ENCODE data around the gene REPS2.
"Not testable (repeated sequence)": the region's sequence is repeated elsewhere in the genome, so short reads cannot be mapped to it uniquely, and the experiment has no call there.

REPS2 gene

DNA sequence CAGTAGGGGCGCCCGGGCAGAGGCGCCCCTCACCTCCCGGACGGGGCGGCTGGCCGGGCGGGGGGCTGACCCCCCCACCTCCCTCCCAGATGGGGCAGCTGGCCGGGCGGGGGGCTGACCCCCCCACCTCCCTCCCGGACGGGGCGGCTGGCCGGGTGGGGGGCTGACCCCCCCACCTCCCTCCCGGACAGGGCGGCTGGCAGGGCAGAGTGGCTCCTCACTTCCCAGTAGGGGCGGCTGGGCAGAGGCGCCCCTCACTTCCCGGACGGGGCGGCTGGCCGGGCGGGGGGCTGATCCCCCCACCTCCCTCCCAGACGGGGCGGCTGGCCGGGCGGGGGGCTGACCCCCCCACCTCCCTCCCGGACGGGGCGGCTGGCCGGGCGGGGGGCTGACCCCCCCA is 18.5 kb downstream of the REPS2 start:
- not testable (repeated sequence) for DNase-seq

DNA sequence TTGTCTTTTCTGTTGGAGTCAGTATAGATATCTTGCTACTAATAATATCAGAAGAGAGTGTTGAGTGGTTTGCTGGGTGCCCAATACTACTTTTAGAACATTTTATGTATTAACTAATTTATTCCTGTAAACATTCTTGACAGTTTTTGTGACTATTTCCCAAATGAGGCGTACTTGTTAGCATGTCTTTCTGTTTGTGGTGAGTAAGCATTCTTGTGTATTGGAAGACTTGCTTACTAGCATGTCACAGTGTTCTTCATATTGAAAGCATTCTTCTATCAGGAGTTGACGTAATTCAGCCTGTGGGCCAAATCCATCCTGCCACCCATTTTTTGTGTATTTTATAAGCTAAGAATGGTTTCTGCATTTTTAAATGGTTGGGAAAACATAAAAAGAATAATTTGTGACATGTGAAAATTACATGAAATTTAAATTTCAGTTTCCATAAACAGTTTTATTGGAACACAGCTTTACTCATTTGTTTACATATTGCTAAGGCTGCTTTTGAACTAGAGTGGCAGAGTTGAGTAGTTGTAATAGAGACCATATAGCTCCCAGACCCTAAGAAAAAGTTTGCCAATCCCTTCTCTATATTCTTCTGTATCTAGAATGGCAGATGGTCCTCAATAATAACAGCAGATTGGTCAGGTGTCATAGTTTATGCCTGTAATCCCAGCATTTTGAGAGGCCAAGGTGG is 20.4 kb downstream of the REPS2 start:
- no peak for DNase-seq

DNA sequence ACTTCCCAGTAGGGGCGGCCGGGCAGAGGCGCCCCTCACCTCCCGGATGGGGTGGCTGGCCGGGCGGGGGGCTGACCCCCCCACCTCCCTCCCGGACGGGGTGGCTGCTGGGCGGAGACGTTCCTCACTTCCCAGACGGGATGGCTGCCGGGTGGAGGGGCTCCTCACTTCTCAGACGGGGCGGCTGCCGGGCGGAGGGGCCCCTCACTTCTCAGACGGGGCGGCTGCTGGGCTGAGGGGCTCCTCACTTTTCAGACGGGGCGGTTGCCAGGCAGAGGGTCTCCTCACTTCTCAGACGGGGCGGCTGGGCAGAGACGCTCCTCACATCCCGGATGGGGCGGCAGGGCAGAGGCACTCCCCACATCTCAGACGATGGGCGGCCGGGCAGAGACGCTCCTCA is 22.3 kb downstream of the REPS2 start:
- not testable (repeated sequence) for DNase-seq

DNA sequence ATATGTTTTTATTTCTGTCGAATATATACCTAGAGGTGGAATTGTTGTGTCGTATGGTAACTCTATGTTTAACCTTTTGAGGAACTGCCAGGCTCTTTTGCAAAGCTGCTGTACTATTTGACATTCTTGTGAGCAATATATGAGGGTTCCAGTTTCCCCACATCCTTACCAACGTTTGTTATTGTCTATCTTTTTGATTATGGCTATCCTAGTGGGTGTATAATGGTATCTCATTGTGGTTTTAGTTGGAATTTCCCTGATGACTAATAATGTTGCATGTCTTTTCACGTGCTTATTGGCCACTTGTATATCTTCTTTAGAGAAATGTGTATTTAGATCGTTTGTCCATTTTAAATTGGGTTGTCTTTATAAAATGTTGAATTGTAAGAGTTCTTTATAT is 24.5 kb downstream of the REPS2 start:
- no peak for DNase-seq

DNA sequence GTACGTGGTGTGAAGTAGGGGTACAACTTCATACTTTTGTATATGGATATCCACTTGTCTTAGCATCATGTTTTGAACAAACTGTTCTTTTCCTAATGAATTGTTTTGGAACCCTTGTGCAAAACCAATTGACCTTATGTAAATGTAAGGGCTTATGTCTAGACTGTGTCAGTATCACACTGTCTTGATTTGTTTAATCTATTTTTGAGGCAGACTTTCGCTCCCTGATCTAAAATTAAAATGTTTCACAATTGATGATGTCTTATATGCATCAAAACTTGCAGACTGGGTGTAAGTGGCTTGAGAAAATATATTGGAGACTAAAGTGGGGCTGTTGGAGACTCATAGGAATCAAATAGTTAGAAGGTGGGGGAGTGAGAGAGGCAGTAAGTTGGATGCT is 25.2 kb downstream of the REPS2 start:
- no peak for DNase-seq

DNA sequence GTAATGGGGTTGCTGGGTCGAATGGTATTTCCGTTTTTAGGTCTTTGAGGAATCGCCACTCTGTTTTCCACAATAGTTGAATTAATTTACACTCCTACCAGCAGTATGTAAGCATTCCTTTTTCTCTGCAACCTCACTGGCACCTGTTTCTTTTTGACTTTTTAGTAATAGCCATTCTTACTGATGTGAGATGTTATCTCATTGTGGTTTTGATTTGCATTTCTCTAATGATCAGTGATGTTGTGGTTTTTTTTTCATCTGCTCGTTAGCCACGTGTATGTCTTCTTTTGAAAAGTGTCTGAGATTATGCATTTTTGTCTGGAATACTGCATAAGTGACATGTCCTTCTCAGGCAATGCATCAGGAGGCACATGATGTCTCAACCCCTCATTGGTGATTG is 28.8 kb downstream of the REPS2 start:
- DNase-seq = no peak

DNA sequence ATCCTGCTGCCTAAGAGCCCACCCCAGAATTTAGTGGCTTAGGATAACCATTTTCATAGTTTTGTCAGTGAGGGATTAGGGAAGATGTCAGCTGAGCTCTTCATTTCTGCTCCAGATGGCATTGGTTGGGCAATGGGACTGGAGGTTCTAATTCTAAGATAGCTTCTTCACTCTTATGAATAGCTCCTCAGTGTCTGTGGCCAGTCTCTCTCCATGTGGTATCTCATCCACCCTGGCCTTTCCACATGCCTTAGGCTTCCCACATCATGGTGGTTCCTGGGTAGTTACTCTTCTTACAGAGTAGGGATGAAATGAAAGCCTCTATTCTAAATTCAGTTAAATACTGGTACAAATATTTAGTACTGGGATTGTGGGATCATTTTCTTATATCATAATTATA is 31.3 kb downstream of the REPS2 start:
- no peak for DNase-seq

DNA sequence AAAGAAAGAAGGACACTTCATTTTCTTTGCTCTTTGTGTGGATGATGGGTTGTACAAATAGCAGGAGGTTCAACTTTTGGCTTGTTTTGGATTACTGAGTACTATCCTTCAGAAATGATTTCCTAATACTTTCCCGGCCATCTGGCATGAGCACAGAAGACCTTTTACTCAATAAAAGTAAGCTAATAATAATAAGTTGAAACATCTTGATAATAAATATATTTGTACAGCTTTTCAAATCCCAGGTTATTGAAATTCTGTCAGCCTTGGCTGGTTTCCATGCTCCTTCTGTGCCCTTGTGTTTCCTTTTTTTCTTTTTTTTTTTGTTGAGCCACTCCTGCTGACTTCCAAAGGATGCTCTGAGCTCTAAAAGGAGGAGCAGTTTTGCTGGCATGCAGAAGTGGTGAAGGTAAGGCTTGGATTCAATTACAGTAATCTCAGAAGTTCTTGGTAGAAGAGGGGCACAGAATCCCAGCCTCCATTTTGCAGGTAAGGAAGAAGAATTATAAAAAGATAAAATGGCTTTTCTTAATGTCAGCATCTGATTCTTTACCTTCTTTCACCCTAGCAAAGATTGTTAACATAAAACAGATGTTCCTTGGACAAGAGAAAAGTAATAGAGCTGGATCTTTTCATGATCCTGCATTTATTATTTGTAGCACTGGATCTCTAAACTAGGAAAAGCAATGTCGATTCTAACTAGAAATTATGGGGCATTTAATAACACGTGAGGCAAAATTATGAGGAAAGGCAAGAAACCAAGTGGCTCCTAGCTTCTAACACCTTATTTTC is 31.9 kb downstream of the REPS2 start:
- DNase-seq = no peak

DNA sequence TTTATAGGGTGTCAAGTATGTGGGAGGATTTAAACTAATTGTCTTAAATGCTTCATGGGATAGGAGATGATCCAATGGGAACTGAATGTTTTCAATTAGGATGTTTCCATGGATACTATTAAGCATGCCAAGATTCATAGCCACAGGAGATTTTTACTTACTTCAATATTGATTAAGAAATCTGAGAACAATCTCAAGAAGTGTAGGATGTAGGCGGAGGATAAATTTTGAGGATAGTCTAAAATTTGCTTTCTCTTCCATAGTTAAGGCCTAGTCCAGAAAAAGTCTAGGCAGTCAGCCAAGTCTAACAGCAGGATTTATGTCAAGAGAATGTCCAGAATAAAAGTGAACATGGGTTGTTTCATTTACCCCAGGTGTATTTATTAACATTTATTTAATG is 32.8 kb downstream of the REPS2 start:
- DNase-seq = no peak

DNA sequence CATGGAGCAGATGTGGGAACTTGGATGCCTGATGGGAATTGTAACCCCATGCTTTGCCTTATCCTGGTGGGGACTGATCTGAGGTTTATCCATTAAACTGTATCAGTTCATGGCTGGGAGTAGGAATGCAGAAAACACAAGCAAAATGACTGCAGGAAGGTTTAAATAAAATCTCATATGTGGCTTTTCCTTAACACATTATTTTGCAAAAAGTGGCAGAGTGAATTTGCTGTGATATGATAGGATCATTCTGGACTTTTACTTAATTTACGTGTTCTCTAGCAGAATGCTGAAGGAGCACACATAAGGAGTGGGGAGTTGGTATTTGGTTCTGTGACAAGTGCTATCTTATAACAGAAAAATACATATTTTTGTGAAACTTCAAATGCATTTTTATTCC is 34.8 kb downstream of the REPS2 start:
- DNase-seq = no peak

DNA sequence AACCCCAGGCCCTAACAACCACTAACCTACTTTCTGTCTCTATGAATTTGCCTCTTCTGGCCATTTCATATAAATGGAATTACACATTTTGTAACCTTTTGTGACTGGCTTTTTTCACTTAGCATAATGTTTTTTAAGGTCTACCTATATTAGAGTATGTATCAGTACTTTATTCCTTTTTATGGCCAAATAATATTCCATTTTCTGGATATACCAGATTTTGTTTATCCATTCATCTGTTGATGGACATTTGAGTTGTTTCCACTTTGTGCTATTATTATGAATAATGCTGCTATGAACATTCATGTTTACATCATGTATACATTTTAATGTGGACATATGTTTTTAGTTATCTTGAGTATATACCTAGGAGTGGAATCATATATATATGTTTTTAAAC is 35.5 kb downstream of the REPS2 start:
- DNase-seq = no peak

DNA sequence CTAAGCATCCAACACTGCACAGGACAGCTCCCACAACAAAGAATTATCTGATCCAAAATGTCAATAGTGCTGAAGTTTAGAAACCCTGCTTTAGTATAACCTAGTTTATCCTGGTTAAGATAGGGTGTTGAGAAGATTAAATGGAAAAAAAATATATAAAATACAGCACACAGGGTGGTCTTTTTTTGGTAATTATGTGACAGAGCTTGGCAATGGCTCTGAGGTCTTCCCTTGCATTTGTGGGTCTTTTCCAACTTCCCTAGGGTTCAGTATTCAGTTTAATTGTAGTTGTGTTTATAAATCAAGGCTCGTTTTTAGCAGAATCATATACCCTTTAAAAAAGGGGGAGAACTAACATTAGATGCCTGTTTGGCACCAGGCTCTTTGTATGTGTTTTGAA is 36.6 kb downstream of the REPS2 start:
- no peak for DNase-seq

DNA sequence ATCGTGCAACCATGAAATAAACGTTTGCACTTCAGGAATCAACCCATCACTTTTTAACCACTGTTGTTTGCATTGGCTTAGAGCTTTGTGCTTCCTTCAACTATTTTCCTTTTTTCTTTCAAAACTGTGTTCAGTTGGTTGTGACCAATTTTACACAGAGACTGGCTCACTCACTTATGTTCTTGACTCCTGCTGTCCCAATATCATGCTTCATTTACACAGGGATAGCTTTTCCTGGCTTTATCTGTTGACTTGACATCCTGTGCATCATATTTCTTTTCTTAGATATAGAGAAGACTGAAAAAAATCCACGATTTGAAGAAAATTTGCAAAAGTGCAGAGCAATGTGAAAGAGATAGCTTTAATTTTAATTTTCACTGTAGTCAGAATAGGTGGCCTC is 38.8 kb downstream of the REPS2 start:
- no peak for DNase-seq

DNA sequence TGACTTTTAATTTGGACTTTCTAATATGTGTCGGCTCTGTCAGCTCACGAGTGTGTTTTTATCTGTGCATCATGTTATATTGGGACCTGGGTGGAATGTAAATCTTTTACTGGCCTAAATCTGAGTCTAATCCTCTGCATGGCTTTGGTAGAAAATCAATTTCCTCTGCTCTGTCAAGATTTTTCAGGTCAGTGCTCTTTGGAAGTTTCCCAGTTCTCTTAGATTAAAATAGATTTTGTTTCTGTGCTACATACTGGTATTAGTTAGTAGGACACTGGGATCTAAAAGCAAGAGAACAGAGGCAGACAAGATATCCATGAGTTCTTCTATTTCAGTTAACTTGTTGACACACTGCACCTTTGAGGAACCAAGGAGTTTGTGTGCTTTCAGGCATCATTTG is 39.7 kb downstream of the REPS2 start:
- DNase-seq = no peak

DNA sequence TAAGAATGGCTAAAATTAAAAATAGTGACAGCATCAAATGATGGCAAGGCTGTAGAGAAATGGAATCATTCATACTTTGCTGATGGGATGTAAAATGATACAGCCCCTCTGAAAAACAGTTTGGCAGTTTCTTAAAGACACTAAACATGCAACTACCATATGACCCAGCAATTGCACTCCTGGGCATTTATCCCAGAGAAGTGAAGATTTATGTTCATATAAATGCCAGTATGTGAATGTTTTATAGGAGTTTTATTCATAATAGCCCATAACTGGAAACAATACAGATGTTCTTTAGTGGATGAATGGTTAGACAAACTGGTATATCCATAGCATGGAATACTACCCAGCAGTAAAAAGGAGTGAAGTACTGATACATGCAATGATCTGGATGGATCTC is 43.3 kb downstream of the REPS2 start:
- DNase-seq = no peak

DNA sequence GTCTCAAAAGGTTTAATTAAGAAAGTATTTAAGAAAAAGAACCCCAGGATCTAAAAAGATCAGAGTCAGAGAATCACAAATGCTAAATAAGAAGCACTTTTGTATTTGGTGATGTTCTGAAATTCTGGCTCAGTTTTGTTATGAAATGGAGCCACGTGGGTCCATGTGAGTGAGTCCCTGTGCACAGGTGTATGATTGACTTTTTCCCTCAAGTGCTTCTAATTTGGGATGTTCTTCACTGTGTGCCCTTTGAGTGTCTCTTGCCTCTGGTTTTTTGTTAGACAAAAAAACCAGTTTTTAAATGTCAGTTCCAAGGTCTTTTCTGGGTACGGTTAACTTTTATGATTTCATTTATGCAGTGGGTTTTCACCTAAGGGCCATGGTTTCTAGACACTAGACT is 44.4 kb downstream of the REPS2 start:
- no peak for DNase-seq

DNA sequence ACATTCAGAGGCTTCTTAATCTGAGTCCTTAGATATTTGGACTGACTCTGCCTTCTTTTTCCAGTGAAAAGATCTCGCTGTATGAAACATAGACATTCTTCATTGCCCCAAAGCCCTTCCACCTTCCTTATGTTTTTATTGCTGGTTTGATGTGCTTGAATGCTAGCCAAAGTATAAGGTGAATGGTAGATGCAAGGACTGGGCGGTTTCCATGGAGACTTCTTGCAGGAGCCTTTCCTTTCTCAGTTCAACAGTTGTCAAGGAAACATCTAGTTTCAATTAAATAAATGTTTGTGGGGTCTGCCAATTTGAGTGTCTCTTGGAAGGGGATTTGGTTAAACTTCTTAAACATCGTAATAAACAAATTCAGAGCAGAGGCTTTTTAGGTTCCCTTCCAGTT is 46.0 kb downstream of the REPS2 start:
- no peak for DNase-seq

DNA sequence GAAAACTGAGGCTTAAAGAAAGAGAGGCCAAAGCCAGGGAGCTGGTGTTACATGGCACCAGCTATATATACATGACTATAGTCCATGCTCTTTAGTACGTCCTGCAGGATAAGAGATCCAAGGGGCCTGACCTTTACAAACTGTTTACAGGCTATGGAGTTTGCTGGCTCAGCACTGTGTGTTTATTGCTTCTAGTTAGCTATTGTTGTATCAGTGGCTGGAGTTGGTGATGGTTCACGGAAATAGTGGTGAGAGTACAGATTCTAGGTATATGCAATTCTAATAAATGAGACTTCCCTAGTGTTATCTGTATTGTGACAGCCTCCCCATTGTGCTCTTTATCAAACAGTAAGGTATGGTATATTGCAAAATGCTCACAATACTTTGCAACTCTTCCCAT is 46.5 kb downstream of the REPS2 start:
- DNase-seq = no peak

DNA sequence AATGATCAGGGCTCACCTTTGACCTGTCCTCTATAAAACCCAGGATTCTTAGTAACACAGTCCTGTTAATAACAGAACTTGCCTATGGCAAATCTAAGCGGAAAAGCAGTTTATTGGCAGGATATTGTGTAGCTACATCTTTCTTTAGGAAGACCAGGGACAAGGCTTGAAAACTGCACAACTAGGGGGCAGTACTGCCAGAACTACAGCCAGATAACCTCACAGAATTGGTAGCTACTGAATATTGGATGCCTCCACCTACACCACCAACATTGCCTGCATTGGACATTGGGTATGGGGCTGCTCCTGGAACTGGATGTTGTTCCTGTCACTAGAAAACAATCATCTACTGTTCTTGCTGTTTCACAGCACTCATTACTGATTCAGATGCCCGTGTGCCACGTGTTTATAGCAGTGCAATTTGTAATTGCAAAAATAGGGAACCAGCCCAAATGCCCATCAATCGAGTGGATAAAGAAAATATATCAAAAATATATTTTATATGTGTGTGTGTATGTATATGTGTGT is 47.4 kb downstream of the REPS2 start:
- no peak for DNase-seq

DNA sequence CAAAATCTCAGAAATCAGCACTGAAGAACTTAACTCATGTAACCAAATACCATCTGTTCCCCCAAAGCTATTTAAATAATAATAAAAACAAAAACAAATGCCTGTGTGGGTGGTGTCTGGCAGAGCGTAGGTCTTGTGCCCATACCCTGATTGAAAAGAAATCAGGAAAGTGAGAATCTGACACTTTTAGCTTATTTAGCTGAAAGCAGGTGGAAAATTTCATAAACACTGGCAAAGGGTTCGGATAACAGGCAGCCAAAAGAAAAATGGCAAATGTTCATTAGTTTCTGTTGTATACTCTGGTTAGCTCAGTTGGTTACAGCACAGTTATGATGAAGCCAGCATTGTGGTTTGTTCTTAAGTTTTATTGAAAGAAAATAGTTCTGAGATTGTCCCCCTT is 48.3 kb downstream of the REPS2 start:
- DNase-seq = no peak

DNA sequence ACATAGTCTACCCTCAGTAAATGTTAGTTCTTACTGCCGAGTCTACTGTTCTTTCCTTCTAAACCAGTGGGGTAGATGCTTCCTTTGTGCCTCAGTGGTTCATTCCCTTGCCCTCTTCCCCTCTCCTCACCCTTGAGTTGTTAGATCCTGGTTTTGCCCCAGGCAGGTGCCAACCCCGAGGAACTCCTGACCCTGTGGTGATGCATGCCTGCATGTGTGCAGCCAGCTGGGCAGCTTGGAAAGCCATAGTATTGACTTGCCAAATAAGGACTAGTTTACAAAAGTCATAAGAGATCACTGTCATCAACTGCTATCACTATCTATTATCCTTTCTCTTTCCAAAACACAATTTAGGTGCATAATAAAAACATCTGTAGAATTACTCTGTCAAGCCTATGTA is 50.9 kb downstream of the REPS2 start:
- no peak for DNase-seq

DNA sequence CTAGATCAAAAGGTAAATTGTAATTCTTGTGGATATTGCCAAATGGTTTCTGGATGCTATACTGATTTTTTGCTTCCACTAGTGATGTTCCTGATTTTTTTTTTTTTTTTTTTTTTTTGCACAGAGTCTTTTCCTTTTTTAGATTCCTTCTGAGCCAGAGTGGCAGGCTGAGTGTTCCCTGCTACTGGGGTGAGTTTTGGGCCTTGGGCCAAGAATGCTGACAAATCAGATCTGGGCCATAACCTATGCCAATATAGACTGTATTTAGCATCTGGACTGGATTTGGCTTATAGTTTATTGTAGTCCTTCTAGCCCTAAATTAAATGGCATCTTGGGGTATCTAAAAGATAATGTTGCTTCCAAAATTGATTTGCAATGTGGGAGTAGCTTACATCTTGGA is 52.8 kb downstream of the REPS2 start:
- no peak for DNase-seq

DNA sequence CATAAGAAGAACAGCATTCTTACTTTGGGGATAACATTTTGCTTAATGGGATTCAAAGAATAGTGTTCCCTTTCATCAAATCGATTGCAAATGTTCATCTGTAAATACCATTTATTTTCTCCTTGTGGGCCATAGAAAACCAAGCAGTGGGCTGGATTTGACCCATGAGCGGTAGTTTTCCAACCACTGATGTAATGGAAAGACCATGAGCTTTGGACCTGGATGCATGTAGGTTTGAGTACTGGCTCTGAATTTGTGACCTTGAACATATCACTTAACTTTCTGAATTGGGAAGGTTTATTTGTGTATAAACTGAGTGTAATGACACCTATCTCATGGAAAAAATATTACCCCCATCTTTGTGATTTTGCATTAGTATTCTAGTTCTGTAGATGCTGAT is 54.3 kb downstream of the REPS2 start:
- DNase-seq = no peak

DNA sequence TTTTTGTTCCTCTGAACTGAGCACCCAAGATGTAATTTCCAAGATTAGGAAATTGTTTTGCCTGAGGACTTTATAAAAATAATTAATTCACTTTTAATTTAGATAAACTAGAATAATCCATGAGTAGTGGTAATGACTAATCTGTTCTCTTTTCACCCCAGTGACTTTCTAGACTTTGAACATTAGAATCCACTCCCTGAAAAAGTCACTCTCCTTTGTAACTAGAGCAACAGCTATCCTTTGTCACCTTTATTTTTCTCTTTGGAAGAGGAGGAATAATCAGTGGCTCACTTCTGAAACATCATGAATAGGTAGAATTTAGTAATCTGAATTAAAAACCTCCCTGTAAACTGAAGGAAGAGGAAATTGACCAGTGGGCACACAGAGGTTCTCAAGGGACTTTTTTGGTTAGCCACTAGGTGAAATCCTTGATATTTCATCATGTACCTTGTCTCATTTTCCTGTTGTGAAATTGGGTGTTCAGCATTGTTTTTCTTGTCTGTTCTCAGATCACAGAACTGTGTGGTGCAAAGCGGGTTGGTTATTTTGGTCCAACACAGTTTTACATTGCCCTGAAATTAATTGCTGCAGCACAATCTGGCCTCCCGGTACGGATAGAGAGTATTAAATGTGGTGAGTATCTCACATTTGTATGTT is 59.4 kb downstream of the REPS2 start:
- no peak for DNase-seq

All from stimulated activated naive CD4-positive, alpha-beta T cell (primary cell).